Gastroesophageal sphincter (tissue), 3 donors: ENCODE data around the gene PPP1R13B.

ENCODE experiments used
- CTCF ChIP-seq, 4 experiments: fragments of 200-600 bp in 2 of 4; fragments of 450-650 bp in 2 of 4; sonication (generic) in 1 of 4; IDR thresholded peaks; one replicate each; pipeline ENCODE4 v1.5.1; 2017 to 2019; ENCODE audit warnings: antibody characterized with exemption in 4 of 4, mild to moderate bottlenecking in 2 of 4, moderate library complexity in 2 of 4
- POLR2A ChIP-seq, 2 donors: fragments of 450-650 bp; IDR thresholded peaks; one replicate each; pipeline ENCODE4 v1.6.1; 2017; ENCODE audit warnings: antibody characterized with exemption in 2 of 2, mild to moderate bottlenecking in 2 of 2, moderate library complexity in 1 of 2

- TF ChIP-seq POLR2A (IDR thresholded peaks at IDR 0.05) (no peak), CTCF (IDR thresholded peaks at IDR 0.05) (no peak)
Observed at GRCh38 chr14:103697206-103697602, 150.2 kb downstream of the PPP1R13B start.
